Islet of Langerhans (tissue), 1 donor: ENCODE data around the gene ECE1.

Experiments used
- FAIRE-seq: peaks from one replicate; lab custom pipeline; 2011; peaks lifted over from hg19 to GRCh38; lab: Jason Lieb, UNC

The ECE1 gene

DNA sequence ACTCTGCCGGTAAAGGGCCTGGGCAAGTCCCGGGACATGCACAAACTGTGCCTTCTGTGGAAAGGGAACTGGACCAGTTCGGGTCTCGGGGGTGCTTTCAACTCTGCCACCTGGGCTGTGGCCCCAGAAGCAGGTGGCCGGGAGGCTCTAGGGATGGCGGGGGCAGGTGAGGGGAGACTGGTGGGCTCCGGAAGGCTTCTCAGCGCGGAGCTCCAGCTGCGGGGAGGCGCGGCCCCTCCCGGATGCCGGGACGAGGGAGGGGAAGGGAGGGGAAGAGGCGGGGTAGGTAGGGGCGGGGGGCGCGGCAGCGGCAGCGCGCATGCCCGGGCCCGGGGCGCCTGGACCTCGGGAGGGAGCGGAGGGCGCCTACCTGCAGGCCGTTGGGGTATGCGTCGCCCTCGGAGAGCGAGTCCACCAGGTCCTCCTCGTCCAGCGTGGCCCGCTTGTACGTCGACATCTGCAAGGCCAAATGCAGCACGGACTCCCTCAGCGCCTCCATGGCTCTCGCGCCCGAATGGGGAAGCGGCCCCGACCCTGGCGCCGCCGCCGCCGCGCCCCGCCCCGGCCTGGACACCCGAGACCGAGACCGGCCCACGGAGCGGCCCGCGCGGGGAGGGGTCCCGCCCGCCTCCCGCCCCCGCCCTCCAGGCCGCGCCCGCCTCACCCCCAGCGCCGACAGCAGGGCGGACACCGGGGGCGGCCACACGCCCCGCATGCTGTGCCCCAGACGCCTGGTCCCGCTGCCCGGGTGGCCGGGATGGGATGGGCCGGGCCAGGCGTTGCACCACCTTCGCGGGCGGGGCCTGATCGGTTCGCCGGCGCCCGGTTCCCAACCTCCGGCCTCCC is at the start of gene ECE1:
ECE1 (minus strand) TSS at position 764 of the 846 bp plus-strand sequence; CDS start at position 715, 49 bp downstream.
- no peak for FAIRE-seq

GRCh38 chr1:21339356-21340229 is 49.3 kb upstream of the ECE1 start:
- FAIRE-seq, result no peak

- FAIRE-seq, result no peak
Measured at GRCh38 chr1:21338573-21339355, 48.5 kb upstream of the ECE1 start.

DNA sequence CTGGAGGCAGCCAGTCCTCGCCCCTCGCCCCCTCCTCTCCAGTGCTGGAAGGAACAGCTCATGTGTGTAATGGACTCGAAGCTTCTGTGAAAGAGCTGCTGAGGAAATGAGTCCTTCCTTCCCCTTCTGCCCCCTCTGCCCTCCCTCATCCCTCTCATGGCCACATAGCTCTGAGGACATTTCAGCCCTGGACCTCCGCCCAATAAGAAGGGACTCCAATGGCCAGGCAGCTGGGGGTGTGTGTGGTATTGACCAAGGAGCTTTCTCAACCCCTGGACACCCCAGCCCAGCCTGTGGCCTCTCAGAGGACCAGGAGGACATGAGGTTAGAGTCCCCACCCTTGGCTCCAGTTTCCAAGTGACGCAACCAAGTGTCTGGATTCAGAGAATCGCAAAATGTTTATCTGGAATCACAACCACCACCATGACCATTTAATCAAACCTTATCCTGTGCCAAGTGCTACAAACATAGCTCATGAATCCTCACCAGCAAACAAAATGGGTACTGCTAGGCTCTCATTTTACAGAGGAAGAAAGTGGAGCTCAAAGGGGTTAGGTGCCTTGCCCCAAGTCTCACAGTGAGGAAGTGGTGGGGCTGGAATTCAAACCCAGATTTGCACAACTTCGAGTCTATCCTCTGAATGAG is 47.8 kb upstream of the ECE1 start:
- no peak for FAIRE-seq

GRCh38 chr1:21337454-21337927 is 47.2 kb upstream of the ECE1 start:
- FAIRE-seq, result no peak

GRCh38 chr1:21337010-21337437 is 46.8 kb upstream of the ECE1 start:
- no peak for FAIRE-seq

GRCh38 chr1:21335750-21336224 is 45.5 kb upstream of the ECE1 start:
- FAIRE-seq, result no peak

- FAIRE-seq, result no peak
Measured at GRCh38 chr1:21335088-21335691, 44.9 kb upstream of the ECE1 start.

GRCh38 chr1:21334214-21335087 is 44.2 kb upstream of the ECE1 start:
- FAIRE-seq, result no peak

DNA sequence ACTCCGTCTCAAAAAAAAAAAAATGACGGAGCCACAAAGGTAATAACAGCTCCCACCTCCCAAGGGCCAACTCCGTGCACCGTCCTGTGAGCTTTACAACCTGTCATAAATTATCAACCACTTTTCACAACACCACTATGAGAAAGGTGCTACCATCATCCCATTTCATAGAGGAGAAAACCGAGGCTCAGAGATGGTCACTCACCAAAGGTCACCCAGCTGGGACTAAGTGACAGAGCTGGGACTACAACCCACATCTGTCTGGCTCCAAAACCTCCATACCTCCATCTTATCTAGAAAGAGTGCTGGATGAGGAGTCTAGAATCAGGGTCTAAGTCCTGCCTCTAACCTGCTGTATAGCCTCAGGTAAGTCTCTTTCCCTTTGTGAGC is 43.6 kb upstream of the ECE1 start:
- no peak for FAIRE-seq

- FAIRE-seq, result no peak
Measured at GRCh38 chr1:21332554-21333311, 42.5 kb upstream of the ECE1 start.

DNA sequence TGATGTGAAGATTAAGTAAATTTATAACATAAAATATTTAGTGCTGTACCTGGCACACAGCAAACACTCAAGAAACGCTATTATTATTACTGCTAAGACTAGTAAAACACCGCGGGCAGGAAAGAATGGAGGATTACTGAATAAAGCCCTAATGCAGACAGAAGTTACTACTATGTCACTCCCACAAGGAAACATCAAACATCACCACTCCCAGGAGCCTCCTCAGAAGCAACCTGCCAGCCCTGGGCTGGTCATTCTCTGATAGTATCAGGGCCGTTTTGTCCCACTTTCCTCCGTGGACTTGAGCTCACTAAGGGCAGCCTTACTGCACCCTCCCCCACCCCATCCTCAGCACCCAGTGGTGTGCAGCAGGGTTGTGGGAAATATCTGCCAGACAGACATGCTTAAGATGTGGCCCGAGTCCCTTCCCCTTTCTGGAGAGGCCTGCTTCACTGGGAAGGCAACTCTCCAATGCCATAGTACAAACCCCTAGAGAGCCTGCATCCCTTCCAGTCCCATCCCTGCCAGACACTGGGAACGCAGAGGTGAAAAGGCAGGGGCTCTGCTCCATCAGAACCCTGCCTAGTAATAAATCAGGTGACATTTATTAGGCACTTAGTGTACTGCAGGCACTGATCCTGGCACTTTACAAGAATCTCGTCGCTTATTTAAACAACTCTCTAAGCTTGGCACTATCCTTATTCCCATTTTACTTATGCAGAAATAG is 41.7 kb upstream of the ECE1 start:
- no peak for FAIRE-seq

GRCh38 chr1:21330544-21330943 is 40.3 kb upstream of the ECE1 start:
- FAIRE-seq, result no peak

DNA sequence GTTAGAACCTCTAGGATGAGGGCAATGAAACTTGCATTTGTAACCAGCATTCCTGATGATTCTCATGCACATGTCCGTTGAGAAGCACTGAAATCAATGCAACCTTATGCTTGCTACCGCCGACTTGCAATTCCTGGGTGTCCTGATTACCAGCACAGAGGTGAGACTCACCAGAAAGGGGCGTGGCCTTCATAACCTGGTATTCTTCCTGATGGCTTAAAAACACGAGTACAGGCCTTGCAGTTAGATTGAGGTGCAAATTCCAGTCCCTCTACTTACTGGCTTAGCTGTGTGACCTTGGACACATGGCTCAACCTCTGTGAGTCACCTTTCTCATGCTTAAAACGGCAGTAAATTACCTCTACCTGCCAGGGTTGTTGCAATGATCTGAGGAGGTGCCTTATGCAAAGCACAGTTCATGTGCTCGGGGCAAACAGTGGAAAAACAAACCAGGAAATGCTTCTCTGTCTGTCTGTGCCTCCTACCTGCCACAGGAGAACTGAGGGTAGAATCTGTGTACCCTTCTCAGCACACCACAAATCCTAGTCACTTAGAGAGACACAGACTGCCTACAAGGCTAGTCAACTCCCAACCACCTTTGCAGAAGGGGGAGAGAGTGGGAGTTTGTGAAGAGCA is 39.1 kb upstream of the ECE1 start:
- FAIRE-seq, result no peak

- no peak for FAIRE-seq
Measured at GRCh38 chr1:21327566-21328323, 37.5 kb upstream of the ECE1 start.

DNA sequence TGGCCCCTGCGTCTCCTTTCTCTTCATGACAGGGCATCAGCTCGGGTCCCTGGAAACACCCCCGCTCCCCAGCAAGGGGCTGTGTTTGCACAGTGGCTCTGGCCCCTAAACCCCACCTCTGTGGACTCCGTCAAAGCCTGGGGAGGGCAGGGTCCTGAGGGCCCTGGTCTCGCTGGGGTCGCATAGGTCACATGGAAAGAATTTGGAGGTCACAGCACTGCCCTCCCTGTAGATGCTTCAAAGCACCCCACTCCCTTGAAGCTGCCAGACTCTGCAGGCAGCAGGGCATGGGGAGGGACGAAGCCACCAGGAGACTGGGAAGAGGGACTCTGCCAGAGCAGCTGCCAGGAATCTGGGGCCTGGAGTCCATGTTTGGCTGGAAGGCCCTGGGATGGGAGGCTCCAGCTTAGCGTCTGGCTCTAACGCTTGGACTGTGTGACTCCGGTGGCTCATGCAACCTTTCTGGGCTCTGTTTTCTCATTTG is 36.6 kb upstream of the ECE1 start:
- FAIRE-seq, result no peak

- FAIRE-seq, result no peak
Measured at GRCh38 chr1:21325731-21326387, 35.6 kb upstream of the ECE1 start.
